ENCODE results near the gene METTL9.
"Not testable (repeated sequence)": the region's sequence is repeated elsewhere in the genome, so short reads cannot be mapped to it uniquely, and the experiment has no call there.

METTL9 gene

GRCh38 chr16:21560462-21560861, 38.9 kb upstream of the METTL9 start:
- no peak for DNase-seq (ENCODE audit: low read depth, low spot score)
- no peak for TF ChIP-seq CTCF (IDR thresholded peaks at IDR 0.05; ENCODE audit: low read depth, low read length)
- in situ Hi-C loops (cut with HindIII; ENCODE audit: low sequenced_read_pairs), result no loop called here
- H3K4me3 ChIP-seq (ENCODE audit: low read depth, low read length), result no peak overlapping the region

- in situ Hi-C loops (cut with HindIII; ENCODE audit: low sequenced_read_pairs), result no loop called here
- TF ChIP-seq CTCF (IDR thresholded peaks at IDR 0.05; ENCODE audit: low read depth, low read length), result no peak
- no peak overlapping the region for H3K4me3 ChIP-seq (ENCODE audit: low read depth, low read length)
- no peak for DNase-seq (ENCODE audit: low read depth, low spot score)
These were observed 35.7 kb upstream of the METTL9 start for GRCh38 chr16:21563676-21564075.

GRCh38 chr16:21564367-21564766, 35.0 kb upstream of the METTL9 start:
- H3K4me3 ChIP-seq (ENCODE audit: low read depth, low read length); DNase-seq (ENCODE audit: low read depth, low spot score); in situ Hi-C loops (cut with HindIII; ENCODE audit: low sequenced_read_pairs): not testable (repeated sequence)

GRCh38 chr16:21565507-21565860, 33.9 kb upstream of the METTL9 start:
- no peak overlapping the region for H3K4me3 ChIP-seq (ENCODE audit: low read depth, low read length)
- in situ Hi-C loops (cut with HindIII; ENCODE audit: low sequenced_read_pairs), result no loop called here
- TF ChIP-seq CTCF (IDR thresholded peaks at IDR 0.05; ENCODE audit: low read depth, low read length), result no peak
- no peak for DNase-seq (ENCODE audit: low read depth, low spot score)

GRCh38 chr16:21565861-21566669, 33.3 kb upstream of the METTL9 start:
- DNase-seq (ENCODE audit: low read depth, low spot score), result no peak
- in situ Hi-C loops (cut with HindIII; ENCODE audit: low sequenced_read_pairs), result no loop called here
- H3K4me3 ChIP-seq (ENCODE audit: low read depth, low read length), result no peak overlapping the region
- no peak for TF ChIP-seq CTCF (IDR thresholded peaks at IDR 0.05; ENCODE audit: low read depth, low read length)

GRCh38 chr16:21566891-21567414, 32.4 kb upstream of the METTL9 start:
- in situ Hi-C loops (cut with HindIII; ENCODE audit: low sequenced_read_pairs), result no loop called here
- no peak overlapping the region for H3K4me3 ChIP-seq (ENCODE audit: low read depth, low read length)
- TF ChIP-seq CTCF (IDR thresholded peaks at IDR 0.05; ENCODE audit: low read depth, low read length), result no peak
- no peak for DNase-seq (ENCODE audit: low read depth, low spot score)

- H3K4me3 ChIP-seq (ENCODE audit: low read depth, low read length); DNase-seq (ENCODE audit: low read depth, low spot score); in situ Hi-C loops (cut with HindIII; ENCODE audit: low sequenced_read_pairs): not testable (repeated sequence)
These were observed 31.9 kb upstream of the METTL9 start for GRCh38 chr16:21567496-21567895.

Data from astrocyte of the spinal cord (primary cell).